ENCODE data around the gene PGAM4. TPM values are rescaled to one million over a fixed set of nuclear protein-coding genes. Genes with fewer than 3 reads are reported as not detected.
"Not testable (repeated sequence)": the region's sequence is repeated elsewhere in the genome, so short reads cannot be mapped to it uniquely, and the experiment has no call there.

PGAM4 gene
- total RNA-seq, 1 donor from 2014 or later = not detected

- intact Hi-C loops (cut with micrococcal nuclease) = no loop called here
- no peak for DNase-seq
- ATAC-seq = no peak
Observed at GRCh38 chrX:77936299-77936698, 33.1 kb downstream of the PGAM4 start.

DNA sequence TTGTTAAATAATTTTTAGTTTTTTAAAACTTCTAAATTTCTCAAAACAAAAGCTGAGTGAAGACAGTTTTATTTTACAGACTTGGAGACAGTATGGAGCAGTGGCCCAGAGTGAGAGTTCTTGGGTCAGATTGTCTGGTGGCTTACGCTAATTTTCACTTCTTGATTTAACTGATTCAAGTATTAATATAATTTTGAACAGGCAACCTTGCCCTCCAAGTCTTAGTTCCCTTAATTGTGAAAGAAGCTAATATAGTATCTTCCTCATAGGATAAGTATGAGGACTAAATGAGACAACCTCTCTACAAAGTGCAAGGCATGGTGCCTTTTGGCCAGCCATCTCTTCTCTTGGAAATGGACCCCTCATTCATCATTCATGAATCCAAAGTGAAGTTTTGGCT, 33.6 kb downstream of the PGAM4 start:
- intact Hi-C loops (cut with micrococcal nuclease) = no loop called here
- ATAC-seq (no peak), DNase-seq (no peak)

DNA sequence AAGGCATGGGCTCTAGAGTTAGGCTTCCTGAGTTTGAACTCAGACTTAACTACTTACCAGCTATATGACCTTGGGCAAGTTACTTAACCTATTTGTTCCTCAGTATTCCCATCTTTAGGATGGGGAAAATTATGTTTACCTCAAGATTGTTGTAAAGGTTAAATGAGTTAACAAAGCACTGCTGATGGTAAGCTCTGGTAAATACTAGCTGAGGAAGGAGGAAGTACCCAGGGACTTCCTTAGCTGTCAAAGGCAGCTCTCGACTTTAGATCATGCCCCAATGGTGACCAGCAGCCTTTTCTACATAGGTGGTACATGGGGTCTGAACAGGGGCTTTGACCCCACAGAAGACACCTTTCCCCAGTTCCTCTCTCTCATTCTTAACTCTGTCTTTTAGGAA, 38.9 kb downstream of the PGAM4 start:
- intact Hi-C loops (cut with micrococcal nuclease) = no loop called here

GRCh38 chrX:77925764-77926163, 43.7 kb downstream of the PGAM4 start:
- no peak for DNase-seq
- no peak for ATAC-seq
- intact Hi-C loops (cut with micrococcal nuclease) = no loop called here

More for the DNA sequence above, 38.9 kb downstream of the PGAM4 start:
- DNase-seq (no peak), ATAC-seq (no peak)

DNA sequence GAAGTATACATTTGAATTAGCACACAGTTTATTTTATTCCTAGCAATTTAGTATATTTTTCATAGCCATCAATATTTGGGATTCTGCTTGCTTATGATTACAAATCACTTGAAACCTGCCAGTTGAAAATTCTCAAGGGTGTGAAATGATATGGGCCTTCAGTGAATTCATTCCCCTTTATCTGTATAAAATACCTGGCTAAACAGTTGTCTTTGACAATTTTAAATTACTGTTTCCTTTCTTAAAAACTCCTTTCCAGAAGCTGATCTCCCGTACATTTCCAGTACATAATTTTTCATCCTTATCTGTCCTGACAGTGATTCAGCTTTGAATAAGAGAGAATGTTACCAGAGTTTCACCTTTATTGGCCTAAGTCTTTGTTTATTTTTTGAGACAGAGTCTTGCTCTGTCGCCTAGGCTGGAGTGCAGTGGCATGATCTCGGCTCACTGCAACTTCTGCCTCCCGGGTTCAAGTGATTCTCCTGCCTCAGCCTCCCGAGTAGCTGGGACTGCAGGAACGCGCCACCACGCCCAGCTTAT, 45.0 kb downstream of the PGAM4 start:
- ATAC-seq (no peak), DNase-seq (no peak)
- intact Hi-C loops (cut with micrococcal nuclease) = no loop called here

- DNase-seq (no peak), ATAC-seq (no peak)
- intact Hi-C loops (cut with micrococcal nuclease) = no loop called here
Observed at GRCh38 chrX:77922787-77923186, 46.7 kb downstream of the PGAM4 start.

GRCh38 chrX:77919370-77919769, 50.1 kb downstream of the PGAM4 start:
- ATAC-seq; intact Hi-C loops (cut with micrococcal nuclease); DNase-seq: not testable (repeated sequence)

- intact Hi-C loops (cut with micrococcal nuclease) = no loop called here
- DNase-seq (no peak), ATAC-seq (peak; percentile 57)
Observed at GRCh38 chrX:77918568-77918967, 50.9 kb downstream of the PGAM4 start.

Other genes with a start within 250 kb of the PGAM4 start
- gene ATRX, start 183.4 kb downstream of the PGAM4 start, total RNA-seq = 87.8 TPM
- gene MAGT1, start 74.2 kb downstream of the PGAM4 start, total RNA-seq = 49.5 TPM
- 1,790 TPM for gene COX7B, start 70.2 kb downstream of the PGAM4 start, total RNA-seq
- 4.8 TPM for gene ATP7A, start 58.9 kb downstream of the PGAM4 start, total RNA-seq
- 448 TPM for gene PGK1, start 134.6 kb upstream of the PGAM4 start, total RNA-seq
- gene TAF9B, start 170.0 kb upstream of the PGAM4 start, total RNA-seq = 19.1 TPM